Right lobe of liver (tissue), 6 donors: Measurements from ENCODE around the gene SMC5. TPM values are rescaled to one million over a fixed set of nuclear protein-coding genes. Genes with fewer than 3 reads are reported as not detected.

ENCODE experiments used
- ATAC-seq, 4 donors: fragments of 200-7000 bp; cut with Tn5 transposase; one replicate each; pipeline ENCODE4 v1.9.1; 2020; ENCODE audit warnings: mild to moderate bottlenecking in 4 of 4, moderate library complexity in 4 of 4
- DNase-seq, 3 donors: peaks; one replicate each; pipeline ENCODE4 v3.0.0-alpha.2; 2020
- H3K27ac ChIP-seq, 3 donors: fragments of 200-600 bp; one replicate each; pipeline ENCODE4 v1.8.0; 2022
- H3K27me3 ChIP-seq, 2 donors: fragments of 200-600 bp; one replicate each; pipeline ENCODE4 v1.8.0; 2022
- H3K36me3 ChIP-seq, 4 donors: fragments of 200-600 bp; sonication (generic) in 1 of 4; one replicate each; pipeline versions ENCODE4 v1.5.1 to v1.8.0; 2017 to 2022; ENCODE audit warnings: control low read depth in 1 of 4
- H3K4me1 ChIP-seq, 4 donors: fragments of 200-600 bp; sonication (generic) in 1 of 4; one replicate each; pipeline versions ENCODE4 v1.5.1 to v1.8.0; 2017 to 2022; ENCODE audit warnings: control low read depth in 1 of 4
- H3K4me3 ChIP-seq, 3 donors: fragments of 200-600 bp; one replicate each; pipeline ENCODE4 v1.8.0; 2022
- H3K9me3 ChIP-seq, 4 donors: fragments of 200-600 bp; sonication (generic) in 1 of 4; one replicate each; pipeline versions ENCODE4 v1.5.1 to v1.8.0; 2017 to 2022; ENCODE audit warnings: control low read depth in 1 of 4
- POLR2A ChIP-seq: fragments of 450-650 bp; IDR thresholded peaks from one replicate; pipeline ENCODE4 v1.6.1; 2017; ENCODE audit warnings: antibody characterized with exemption, mild to moderate bottlenecking
- WGBS: methylation state at CpG from one replicate; pipeline ENCODE4 v1.1.6; 2018; ENCODE audit warnings: low coverage, low lambda C conversion rate; ENCODE audit not compliant: insufficient coverage; ENCODE audit errors: missing lambda C conversion rate; 5-methylcytosine and 5-hydroxymethylcytosine counted together
- intact Hi-C, 2 donors: fragments of 100-400 bp; cut with DNase I; formaldehyde crosslinking; loops; one replicate each; pipeline versions ENCODE4 v1.11.2 to v1.14.1; 2022
- total RNA-seq, 6 experiments: library from RNA; depleted of rRNA in 2 of 6; stranded (reverse); fragments of >200 nt in 2 of 6; fragmentation: NEBNext Ultra II Directional in 3 of 6; extraction: Animal tissue kit (Norgen Biotek cat#: 25700) in 3 of 6; gene quantifications; one replicate each; pipeline versions ENCODE4 v1.1.0 to v1.2.4, GENCODE V29; 2016 to 2023
- TF ChIP-seq, protein P1 (sequence below), 4 donors: fragments of 200-600 bp in 3 of 4; fragments of 450-650 bp in 1 of 4; IDR thresholded peaks; one replicate each; pipeline versions ENCODE4 v1.5.1 to v1.8.0; 2016 to 2022; ENCODE audit warnings: antibody characterized with exemption in 4 of 4, mild to moderate bottlenecking in 2 of 4
- donor health status: DM: no; HTN: yes; CAD: no.
- donor health status: DM: no; HTN: no; CAD: no.
- donor health status: DM: no; HTN: no; CAD: no.
- donor health status: DM: no; HTN: yes; CAD: no.
- donor health status: DM: no; HTN: yes; CAD: no.

Gene SMC5
- total RNA-seq, 6 experiments from 2014 or later = 10.6 to 13.9 (median 13.0) TPM

DNA sequence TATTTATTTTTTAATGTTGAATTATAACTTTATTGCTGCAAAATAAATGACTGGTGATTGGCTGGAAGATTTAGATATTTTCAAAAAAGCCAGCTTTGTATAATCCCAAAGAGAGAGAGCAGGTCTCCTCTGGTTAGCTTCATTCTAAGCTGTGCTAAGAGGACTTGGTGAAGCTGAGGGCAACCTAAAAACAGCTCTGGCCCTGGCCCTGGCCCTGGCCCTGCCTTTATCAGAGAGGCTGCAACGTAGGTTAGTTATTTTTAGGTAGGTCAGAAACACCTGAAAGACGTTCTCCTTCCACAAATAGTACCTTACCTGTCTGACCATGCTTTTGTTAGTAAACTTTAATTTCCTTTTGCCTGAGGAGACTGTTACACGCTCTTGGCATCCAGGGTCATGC lies 97.0 kb downstream of the SMC5 start:
- WGBS = 61% methylated on average over 3 of the region's 3 CpGs
- peaks cover 0 to 2% (median 0%) of the 10 kb centered on the region in 4 donors for H3K36me3 ChIP-seq
- H3K9me3 ChIP-seq = no peaks in the 10 kb centered on the region
- ATAC-seq = no peak
- H3K4me3 ChIP-seq = no peak overlapping the region
- intact Hi-C loops = no loop called here
- H3K4me1 ChIP-seq = no peaks in the 10 kb centered on the region
- no peak overlapping the region for H3K27ac ChIP-seq
- TF ChIP-seq POLR2A = no peak
- TF ChIP-seq, protein P1, sequence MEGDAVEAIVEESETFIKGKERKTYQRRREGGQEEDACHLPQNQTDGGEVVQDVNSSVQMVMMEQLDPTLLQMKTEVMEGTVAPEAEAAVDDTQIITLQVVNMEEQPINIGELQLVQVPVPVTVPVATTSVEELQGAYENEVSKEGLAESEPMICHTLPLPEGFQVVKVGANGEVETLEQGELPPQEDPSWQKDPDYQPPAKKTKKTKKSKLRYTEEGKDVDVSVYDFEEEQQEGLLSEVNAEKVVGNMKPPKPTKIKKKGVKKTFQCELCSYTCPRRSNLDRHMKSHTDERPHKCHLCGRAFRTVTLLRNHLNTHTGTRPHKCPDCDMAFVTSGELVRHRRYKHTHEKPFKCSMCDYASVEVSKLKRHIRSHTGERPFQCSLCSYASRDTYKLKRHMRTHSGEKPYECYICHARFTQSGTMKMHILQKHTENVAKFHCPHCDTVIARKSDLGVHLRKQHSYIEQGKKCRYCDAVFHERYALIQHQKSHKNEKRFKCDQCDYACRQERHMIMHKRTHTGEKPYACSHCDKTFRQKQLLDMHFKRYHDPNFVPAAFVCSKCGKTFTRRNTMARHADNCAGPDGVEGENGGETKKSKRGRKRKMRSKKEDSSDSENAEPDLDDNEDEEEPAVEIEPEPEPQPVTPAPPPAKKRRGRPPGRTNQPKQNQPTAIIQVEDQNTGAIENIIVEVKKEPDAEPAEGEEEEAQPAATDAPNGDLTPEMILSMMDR (IDR thresholded peaks at IDR 0.05) = no peak
- no peak for DNase-seq
- no peaks in the 10 kb centered on the region for H3K27me3 ChIP-seq

DNA sequence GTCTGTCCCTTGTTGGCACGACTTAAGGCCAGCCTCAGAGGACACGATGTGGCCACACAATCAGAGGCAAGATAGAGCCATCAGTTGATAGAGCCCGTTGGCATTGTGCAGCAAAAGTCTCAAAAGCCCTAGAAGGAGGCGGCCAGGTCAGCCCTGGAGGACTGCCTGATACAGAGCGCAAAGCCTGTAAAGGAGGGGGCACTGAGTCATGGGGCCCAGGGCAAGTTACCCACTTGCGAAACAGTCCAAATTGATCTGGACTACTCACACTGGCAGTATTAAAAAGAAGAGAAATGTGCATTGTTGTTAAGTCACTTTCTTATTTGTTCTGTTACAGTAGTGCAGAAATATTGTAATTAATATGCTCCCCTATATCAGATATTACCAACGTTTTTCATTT lies 104.2 kb downstream of the SMC5 start:
- intact Hi-C loops = no loop called here
- Histone ChIP-seq H3K27ac (no peak overlapping the region), H3K36me3 (no peaks in the 10 kb centered on the region), H3K4me1 (no peaks in the 10 kb centered on the region), H3K4me3 (no peak overlapping the region), H3K9me3 (no peaks in the 10 kb centered on the region), H3K27me3 (no peaks in the 10 kb centered on the region)
- ATAC-seq = peak in 1 of 4 donors; percentile 34
- WGBS = 82% methylated on average over 7 of the region's 7 CpGs
- TF ChIP-seq, protein P1 (IDR thresholded peaks at IDR 0.05) = no peak
- TF ChIP-seq POLR2A = no peak
- DNase-seq = no peak

DNA sequence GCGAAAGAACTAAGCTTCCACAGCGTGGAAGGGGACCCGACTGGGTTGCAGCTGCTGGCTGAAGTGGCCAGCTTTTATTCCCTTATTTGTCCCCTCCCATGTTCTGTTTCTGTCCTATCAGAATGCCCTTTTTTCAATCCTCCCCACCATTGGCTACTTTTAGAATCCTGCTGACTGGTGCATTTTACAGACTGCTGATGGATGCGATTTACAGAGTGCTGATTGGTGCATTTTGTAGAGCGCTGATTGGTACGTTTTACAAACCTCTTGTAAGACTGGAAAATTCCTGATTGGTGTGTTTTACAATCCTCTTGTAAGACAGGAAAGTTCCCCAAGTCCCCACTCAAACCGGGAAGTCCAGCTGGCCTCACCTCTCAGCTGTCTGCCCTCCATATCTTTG lies 105.0 kb downstream of the SMC5 start:
- Histone ChIP-seq H3K4me1 (no peaks in the 10 kb centered on the region), H3K4me3 (no peak overlapping the region), H3K27ac (no peak overlapping the region), H3K36me3 (no peaks in the 10 kb centered on the region), H3K9me3 (no peaks in the 10 kb centered on the region), H3K27me3 (no peaks in the 10 kb centered on the region)
- WGBS = 96% methylated on average over 6 of the region's 7 CpGs
- no peak for DNase-seq
- ATAC-seq = no peak
- intact Hi-C loops = no loop called here
- TF ChIP-seq POLR2A = no peak
- TF ChIP-seq, protein P1 (IDR thresholded peaks at IDR 0.05) = no peak

DNA sequence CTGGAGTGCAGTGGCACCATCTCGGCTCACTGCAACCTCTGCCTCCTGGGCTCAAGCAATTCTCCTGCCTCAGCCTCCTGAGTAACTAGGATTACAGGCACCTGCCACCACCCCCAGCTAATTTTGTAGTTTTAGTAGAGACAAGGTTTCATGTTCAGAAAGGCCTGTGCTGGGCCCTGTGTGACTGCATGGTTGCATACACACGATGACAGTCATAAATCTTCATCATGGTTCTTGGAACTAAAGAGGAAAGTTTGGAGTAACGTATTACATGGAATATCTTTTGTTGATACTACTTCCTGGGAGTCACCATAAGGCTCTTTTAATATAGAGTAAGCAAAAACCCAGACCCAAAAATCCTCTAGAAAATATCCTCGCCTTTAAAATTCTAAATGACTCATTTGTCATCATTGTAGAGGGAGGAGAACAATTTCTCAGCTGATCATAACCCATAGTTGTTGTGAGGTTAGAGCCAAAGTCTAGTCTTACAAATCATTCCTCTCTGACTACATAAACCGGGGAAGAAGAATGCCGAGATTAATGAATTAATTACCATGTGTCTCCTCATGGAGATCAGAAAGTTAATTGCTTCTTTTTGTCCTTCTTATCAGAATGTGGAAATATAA lies 108.6 kb downstream of the SMC5 start:
- no peaks in the 10 kb centered on the region for H3K4me1 ChIP-seq
- no peaks in the 10 kb centered on the region for H3K27me3 ChIP-seq
- no peaks in the 10 kb centered on the region for H3K9me3 ChIP-seq
- H3K4me3 ChIP-seq = no peak overlapping the region
- no peaks in the 10 kb centered on the region for H3K36me3 ChIP-seq
- H3K27ac ChIP-seq = no peak overlapping the region
- intact Hi-C loops = no loop called here
- DNase-seq = no peak
- ATAC-seq = no peak
- no peak for TF ChIP-seq POLR2A
- TF ChIP-seq, protein P1 (IDR thresholded peaks at IDR 0.05) = no peak
- WGBS = 87% methylated on average over 6 of the region's 6 CpGs
